SK-N-SH treated with all-trans-retinoic acid at 6 μM for 48 hours (cell line): ENCODE data around the gene RIMBP2.

ENCODE experiments used
- ATAC-seq: fragments of 200-7000 bp; cut with Tn5 transposase; 3 replicates; pipeline ENCODE4 v1.9.1; 2020; ENCODE audit warnings: mild to moderate bottlenecking, moderate library complexity
- BACH2 ChIP-seq: fragments of 250-450 bp; sonication (Bioruptor Pico); IDR thresholded peaks from 2 replicates; pipeline ENCODE4 v1.9.0; 2021; ENCODE audit warnings: mild to moderate bottlenecking, borderline replicate concordance
- CSDC2 ChIP-seq: fragments of 250-450 bp; sonication (Bioruptor Pico); IDR thresholded peaks from 2 replicates; pipeline ENCODE4 v1.5.0; 2020; ENCODE audit warnings: mild to moderate bottlenecking, moderate library complexity
- ESRRG ChIP-seq: fragments of 250-450 bp; sonication (Bioruptor Pico); IDR thresholded peaks from 2 replicates; pipeline ENCODE4 v1.6.1; 2021; ENCODE audit warnings: mild to moderate bottlenecking
- GLIS3 ChIP-seq: fragments of 250-450 bp; sonication (Bioruptor Pico); IDR thresholded peaks from 2 replicates; pipeline ENCODE4 v1.5.0; 2020; ENCODE audit warnings: mild to moderate bottlenecking, moderate library complexity
- OSR1 ChIP-seq: fragments of 250-450 bp; sonication (Bioruptor Pico); IDR thresholded peaks from 2 replicates; pipeline ENCODE4 v1.8.0; 2022; ENCODE audit warnings: moderate library complexity, mild to moderate bottlenecking, inconsistent platforms
- PPARA ChIP-seq: fragments of 250-450 bp; sonication (Bioruptor Pico); IDR thresholded peaks from 2 replicates; pipeline ENCODE4 v1.5.0; 2020; ENCODE audit warnings: mild to moderate bottlenecking, borderline replicate concordance
- RARB ChIP-seq: fragments of 250-450 bp; sonication (Bioruptor Pico); IDR thresholded peaks from 2 replicates; pipeline ENCODE4 v1.8.0; 2021; ENCODE audit warnings: mild to moderate bottlenecking, moderate library complexity
- SNAI2 ChIP-seq: fragments of 250-450 bp; sonication (Bioruptor Pico); IDR thresholded peaks from 2 replicates; pipeline ENCODE4 v1.5.0; 2020; ENCODE audit warnings: mild to moderate bottlenecking, moderate library complexity
- TCF4 ChIP-seq: fragments of 250-450 bp; sonication (Bioruptor Pico); IDR thresholded peaks from 2 replicates; pipeline ENCODE4 v1.8.0; 2021; ENCODE audit warnings: mild to moderate bottlenecking, moderate library complexity, borderline replicate concordance
- TOX ChIP-seq: fragments of 250-450 bp; sonication (Bioruptor Pico); IDR thresholded peaks from 2 replicates; pipeline ENCODE4 v1.8.0; 2021; ENCODE audit warnings: mild to moderate bottlenecking, moderate library complexity, borderline replicate concordance
- ZC3H10 ChIP-seq: fragments of 250-450 bp; sonication (Bioruptor Pico); IDR thresholded peaks from 2 replicates; pipeline ENCODE4 v1.5.1; 2021; ENCODE audit warnings: mild to moderate bottlenecking, moderate library complexity
- ZFP3 ChIP-seq: fragments of 250-450 bp; sonication (Bioruptor Pico); IDR thresholded peaks from 2 replicates; pipeline ENCODE4 v1.5.0; 2020; ENCODE audit warnings: mild to moderate bottlenecking, moderate library complexity
- ZFP30 ChIP-seq: fragments of 450-650 bp; formaldehyde crosslinking; IDR thresholded peaks from 2 replicates; pipeline ENCODE4 v1.5.0; 2022; ENCODE audit warnings: mild to moderate bottlenecking, moderate library complexity
- ZNF565 ChIP-seq: fragments of 450-650 bp; formaldehyde crosslinking; conservative IDR thresholded peaks from 2 replicates; pipeline ENCODE4 v1.5.0; 2020; ENCODE audit warnings: low read depth, mild to moderate bottlenecking, moderate library complexity
- ZNF70 ChIP-seq: fragments of 450-650 bp; formaldehyde crosslinking; IDR thresholded peaks from 2 replicates; pipeline ENCODE4 v1.5.0; 2020; ENCODE audit warnings: mild to moderate bottlenecking, moderate library complexity
- TF ChIP-seq, protein P1 (sequence below): fragments of 250-450 bp; sonication (Bioruptor Pico); IDR thresholded peaks from 2 replicates; pipeline ENCODE4 v1.5.1; 2021; ENCODE audit warnings: mild to moderate bottlenecking, moderate library complexity
- TF ChIP-seq, protein P2 (sequence below): fragments of 250-450 bp; sonication (Bioruptor Pico); IDR thresholded peaks from 2 replicates; pipeline ENCODE4 v1.8.0; 2020; ENCODE audit warnings: mild to moderate bottlenecking, moderate library complexity, borderline replicate concordance
- TF ChIP-seq, protein P3 (sequence below): fragments of 250-450 bp; sonication (Bioruptor Pico); IDR thresholded peaks from 2 replicates; pipeline ENCODE4 v1.5.1; 2020; ENCODE audit warnings: low read depth, mild to moderate bottlenecking, moderate library complexity
- TF ChIP-seq, protein P4 (sequence below): fragments of 250-450 bp; sonication (Bioruptor Pico); IDR thresholded peaks from 2 replicates; pipeline ENCODE4 v1.5.0; 2020; ENCODE audit warnings: mild to moderate bottlenecking, moderate library complexity

RIMBP2 gene

DNA sequence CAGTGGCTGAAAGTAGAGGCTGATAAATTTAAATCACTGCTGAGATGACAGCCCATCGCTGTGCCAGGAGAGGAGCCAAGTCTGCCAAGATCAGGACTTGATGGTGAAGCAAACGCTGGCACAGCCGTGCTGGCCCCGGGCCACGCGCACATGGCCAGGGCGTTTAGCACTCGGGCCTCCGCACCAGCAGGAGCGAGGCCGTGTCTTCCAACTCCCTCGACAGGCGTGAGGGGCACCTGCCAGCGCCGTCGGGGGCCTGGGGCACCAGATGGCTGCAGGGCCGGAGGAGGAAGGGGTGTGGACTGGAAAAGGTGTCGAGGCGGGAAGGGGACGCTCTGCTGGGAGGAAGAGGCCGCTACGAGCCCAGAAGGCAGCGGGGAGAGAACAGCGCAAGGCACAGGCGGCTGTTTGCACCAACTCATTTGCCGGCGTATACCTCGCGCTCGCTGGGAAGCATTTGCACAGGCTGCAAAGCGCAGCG is 29.5 kb downstream of the RIMBP2 start:
- ATAC-seq, result no peak
- TF ChIP-seq ZFP3, result no peak
- TF ChIP-seq, protein P1, sequence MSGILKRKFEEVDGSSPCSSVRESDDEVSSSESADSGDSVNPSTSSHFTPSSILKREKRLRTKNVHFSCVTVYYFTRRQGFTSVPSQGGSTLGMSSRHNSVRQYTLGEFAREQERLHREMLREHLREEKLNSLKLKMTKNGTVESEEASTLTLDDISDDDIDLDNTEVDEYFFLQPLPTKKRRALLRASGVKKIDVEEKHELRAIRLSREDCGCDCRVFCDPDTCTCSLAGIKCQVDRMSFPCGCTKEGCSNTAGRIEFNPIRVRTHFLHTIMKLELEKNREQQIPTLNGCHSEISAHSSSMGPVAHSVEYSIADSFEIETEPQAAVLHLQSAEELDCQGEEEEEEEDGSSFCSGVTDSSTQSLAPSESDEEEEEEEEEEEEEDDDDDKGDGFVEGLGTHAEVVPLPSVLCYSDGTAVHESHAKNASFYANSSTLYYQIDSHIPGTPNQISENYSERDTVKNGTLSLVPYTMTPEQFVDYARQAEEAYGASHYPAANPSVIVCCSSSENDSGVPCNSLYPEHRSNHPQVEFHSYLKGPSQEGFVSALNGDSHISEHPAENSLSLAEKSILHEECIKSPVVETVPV (CRISPR knock-in tag), result no peak
- no peak for TF ChIP-seq ZFP30 (CRISPR knock-in tag)
- no peak for TF ChIP-seq BACH2
- TF ChIP-seq, protein P2, sequence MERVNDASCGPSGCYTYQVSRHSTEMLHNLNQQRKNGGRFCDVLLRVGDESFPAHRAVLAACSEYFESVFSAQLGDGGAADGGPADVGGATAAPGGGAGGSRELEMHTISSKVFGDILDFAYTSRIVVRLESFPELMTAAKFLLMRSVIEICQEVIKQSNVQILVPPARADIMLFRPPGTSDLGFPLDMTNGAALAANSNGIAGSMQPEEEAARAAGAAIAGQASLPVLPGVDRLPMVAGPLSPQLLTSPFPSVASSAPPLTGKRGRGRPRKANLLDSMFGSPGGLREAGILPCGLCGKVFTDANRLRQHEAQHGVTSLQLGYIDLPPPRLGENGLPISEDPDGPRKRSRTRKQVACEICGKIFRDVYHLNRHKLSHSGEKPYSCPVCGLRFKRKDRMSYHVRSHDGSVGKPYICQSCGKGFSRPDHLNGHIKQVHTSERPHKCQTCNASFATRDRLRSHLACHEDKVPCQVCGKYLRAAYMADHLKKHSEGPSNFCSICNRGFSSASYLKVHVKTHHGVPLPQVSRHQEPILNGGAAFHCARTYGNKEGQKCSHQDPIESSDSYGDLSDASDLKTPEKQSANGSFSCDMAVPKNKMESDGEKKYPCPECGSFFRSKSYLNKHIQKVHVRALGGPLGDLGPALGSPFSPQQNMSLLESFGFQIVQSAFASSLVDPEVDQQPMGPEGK (CRISPR knock-in tag), result no peak
- TF ChIP-seq OSR1 (CRISPR knock-in tag), result no peak
- TF ChIP-seq TCF4, result no peak
- no peak for TF ChIP-seq ZNF565 (CRISPR knock-in tag)
- TF ChIP-seq ESRRG (CRISPR knock-in tag), result no peak
- TF ChIP-seq GLIS3, result no peak
- TF ChIP-seq RARB (CRISPR knock-in tag), result no peak
- TF ChIP-seq TOX (CRISPR knock-in tag), result no peak

DNA sequence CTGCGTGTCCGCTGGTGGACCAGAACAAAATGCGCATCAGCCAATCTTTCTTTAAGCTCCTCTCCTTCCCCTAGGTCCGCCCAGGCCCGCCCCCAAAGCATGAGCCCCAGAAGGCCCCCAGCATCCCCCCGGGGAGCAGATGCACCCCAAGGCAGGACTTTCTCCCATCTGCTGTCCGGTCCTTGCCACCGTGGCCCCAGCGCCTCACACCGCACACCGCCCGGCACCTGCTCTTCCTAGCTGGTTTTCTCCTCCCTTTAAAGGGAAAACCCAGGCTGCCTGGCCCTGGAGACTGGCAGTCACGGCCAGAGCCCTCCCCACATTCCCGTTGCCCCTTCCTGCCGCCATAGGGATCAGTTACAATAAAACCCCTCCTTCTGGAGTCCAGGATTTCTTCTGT is 30.2 kb downstream of the RIMBP2 start:
- no peak for ATAC-seq
- TF ChIP-seq GLIS3, result no peak
- TF ChIP-seq OSR1 (CRISPR knock-in tag), result no peak
- no peak for TF ChIP-seq ZC3H10 (CRISPR knock-in tag)
- TF ChIP-seq ZNF565 (CRISPR knock-in tag), result no peak

DNA sequence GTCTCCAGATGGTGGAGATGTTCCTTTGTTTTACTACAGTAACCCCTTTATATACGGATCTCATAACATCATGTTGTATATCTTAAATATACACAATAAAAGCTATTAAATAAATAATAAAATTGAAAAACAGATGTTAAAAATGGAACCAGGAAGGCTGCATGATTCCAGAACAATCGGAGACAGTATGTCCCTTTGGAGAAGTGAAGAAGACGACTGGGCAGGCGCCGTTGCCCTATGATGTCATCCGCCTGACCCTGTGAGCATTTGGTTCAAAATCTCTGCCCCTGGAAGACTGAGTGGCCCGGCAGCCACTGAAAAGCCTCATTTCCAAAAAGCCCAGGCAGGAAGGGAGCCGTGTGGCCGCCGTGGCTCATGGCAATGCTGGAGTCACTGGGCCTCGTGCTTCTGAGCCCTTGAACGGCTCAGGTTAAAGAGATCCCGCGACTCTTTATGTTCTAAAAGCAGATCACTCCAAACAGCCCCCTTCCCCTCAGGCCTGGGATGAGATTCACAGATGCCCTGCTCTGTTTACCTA is 30.8 kb downstream of the RIMBP2 start:
- ATAC-seq, result no peak
- TF ChIP-seq, protein P2 (CRISPR knock-in tag), result no peak
- TF ChIP-seq OSR1 (CRISPR knock-in tag), result no peak
- no peak for TF ChIP-seq ZFP3
- no peak for TF ChIP-seq RARB (CRISPR knock-in tag)
- no peak for TF ChIP-seq PPARA (CRISPR knock-in tag)
- TF ChIP-seq BACH2, result no peak
- TF ChIP-seq ESRRG (CRISPR knock-in tag), result no peak
- no peak for TF ChIP-seq ZNF70
- TF ChIP-seq, protein P1 (CRISPR knock-in tag), result no peak
- TF ChIP-seq TCF4, result no peak
- TF ChIP-seq, protein P3, sequence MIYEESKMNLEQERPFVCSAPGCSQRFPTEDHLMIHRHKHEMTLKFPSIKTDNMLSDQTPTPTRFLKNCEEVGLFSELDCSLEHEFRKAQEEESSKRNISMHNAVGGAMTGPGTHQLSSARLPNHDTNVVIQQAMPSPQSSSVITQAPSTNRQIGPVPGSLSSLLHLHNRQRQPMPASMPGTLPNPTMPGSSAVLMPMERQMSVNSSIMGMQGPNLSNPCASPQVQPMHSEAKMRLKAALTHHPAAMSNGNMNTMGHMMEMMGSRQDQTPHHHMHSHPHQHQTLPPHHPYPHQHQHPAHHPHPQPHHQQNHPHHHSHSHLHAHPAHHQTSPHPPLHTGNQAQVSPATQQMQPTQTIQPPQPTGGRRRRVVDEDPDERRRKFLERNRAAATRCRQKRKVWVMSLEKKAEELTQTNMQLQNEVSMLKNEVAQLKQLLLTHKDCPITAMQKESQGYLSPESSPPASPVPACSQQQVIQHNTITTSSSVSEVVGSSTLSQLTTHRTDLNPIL (CRISPR knock-in tag), result no peak
- TF ChIP-seq CSDC2, result no peak
- TF ChIP-seq, protein P4, sequence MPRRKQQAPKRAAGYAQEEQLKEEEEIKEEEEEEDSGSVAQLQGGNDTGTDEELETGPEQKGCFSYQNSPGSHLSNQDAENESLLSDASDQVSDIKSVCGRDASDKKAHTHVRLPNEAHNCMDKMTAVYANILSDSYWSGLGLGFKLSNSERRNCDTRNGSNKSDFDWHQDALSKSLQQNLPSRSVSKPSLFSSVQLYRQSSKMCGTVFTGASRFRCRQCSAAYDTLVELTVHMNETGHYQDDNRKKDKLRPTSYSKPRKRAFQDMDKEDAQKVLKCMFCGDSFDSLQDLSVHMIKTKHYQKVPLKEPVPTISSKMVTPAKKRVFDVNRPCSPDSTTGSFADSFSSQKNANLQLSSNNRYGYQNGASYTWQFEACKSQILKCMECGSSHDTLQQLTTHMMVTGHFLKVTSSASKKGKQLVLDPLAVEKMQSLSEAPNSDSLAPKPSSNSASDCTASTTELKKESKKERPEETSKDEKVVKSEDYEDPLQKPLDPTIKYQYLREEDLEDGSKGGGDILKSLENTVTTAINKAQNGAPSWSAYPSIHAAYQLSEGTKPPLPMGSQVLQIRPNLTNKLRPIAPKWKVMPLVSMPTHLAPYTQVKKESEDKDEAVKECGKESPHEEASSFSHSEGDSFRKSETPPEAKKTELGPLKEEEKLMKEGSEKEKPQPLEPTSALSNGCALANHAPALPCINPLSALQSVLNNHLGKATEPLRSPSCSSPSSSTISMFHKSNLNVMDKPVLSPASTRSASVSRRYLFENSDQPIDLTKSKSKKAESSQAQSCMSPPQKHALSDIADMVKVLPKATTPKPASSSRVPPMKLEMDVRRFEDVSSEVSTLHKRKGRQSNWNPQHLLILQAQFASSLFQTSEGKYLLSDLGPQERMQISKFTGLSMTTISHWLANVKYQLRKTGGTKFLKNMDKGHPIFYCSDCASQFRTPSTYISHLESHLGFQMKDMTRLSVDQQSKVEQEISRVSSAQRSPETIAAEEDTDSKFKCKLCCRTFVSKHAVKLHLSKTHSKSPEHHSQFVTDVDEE (CRISPR knock-in tag), result no peak
- TF ChIP-seq SNAI2 (CRISPR knock-in tag), result no peak
- TF ChIP-seq, all 23 proteins: peak for 0
